HepG2 (cell line): ENCODE measurements around the gene ATXN7L3B. TPM values are rescaled to one million over a fixed set of nuclear protein-coding genes. Genes with fewer than 3 reads are reported as not detected.

ENCODE experiments used
- ATAC-seq: fragments of 200-7000 bp; cut with Tn5 transposase; 3 replicates; pipeline ENCODE4 v1.9.1; 2020; ENCODE audit warnings: mild to moderate bottlenecking, moderate library complexity
- BruUV-seq: library from RNA; stranded (reverse); fragments of 400-500 nt; replicated peaks from 2 replicates; lab custom pipeline; 2021; lab: Mats Ljungman, UMichigan
- CTCF ChIA-PET: fragments of 300-600 bp; formaldehyde crosslinking; extraction: SDS; loops from one replicate; lab custom pipeline; 2021; ENCODE audit warnings: low total read pairs, inconsistent platforms, low intra/inter-chr PET ratio; lab: Yijun Ruan, JAX
- POLR2A ChIA-PET: fragments of 350-600 bp; sonication (Branson Sonifier 250); formaldehyde crosslinking; loops from one replicate; lab custom pipeline; 2020; ENCODE audit warnings: antibody characterized with exemption, inconsistent platforms; lab: Yijun Ruan, JAX
- DNase-seq: peaks from one replicate; pipeline ENCODE4 v3.0.0-alpha.2; 2015; ENCODE audit warnings: low spot score
- FAIRE-seq: peaks from 3 replicates; lab custom pipeline; 2011; peaks lifted over from hg19 to GRCh38; lab: Jason Lieb, UNC
- H2AFZ ChIP-seq: one replicate; pipeline ENCODE4 v1.6.1; 2011; ENCODE audit warnings: low read length, inconsistent platforms
- H3K27ac ChIP-seq: fragments of 300-600 bp; 3 replicates; pipeline ENCODE4 v1.8.0; 2011; ENCODE audit warnings: mixed run types, mild to moderate bottlenecking, mixed read lengths, low read length, inconsistent platforms; ENCODE audit not compliant: insufficient read depth; ENCODE audit errors: extremely low read length
- H3K27me3 ChIP-seq, 2 experiments: fragments of 200-600 bp in 1 of 2; 2 replicates in 1 of 2; 3 replicates in 1 of 2; pipeline versions ENCODE4 v1.6.0 to v1.8.0; 2011; ENCODE audit warnings: low read length in 2 of 2, mild to moderate bottlenecking in 2 of 2, moderate library complexity in 2 of 2, inconsistent platforms in 1 of 2; ENCODE audit not compliant: insufficient read depth in 2 of 2, control insufficient read depth in 1 of 2
- H3K36me3 ChIP-seq, 2 experiments: fragments of 200-600 bp in 1 of 2; replicated peaks in 1 of 2; 2 replicates in 1 of 2; 3 replicates in 1 of 2; pipeline versions ENCODE4 v1.5.1 to v1.8.0; 2011; ENCODE audit warnings: low read length in 2 of 2, inconsistent platforms in 1 of 2; ENCODE audit not compliant: insufficient read depth in 2 of 2, control insufficient read depth in 1 of 2
- H3K4me1 ChIP-seq: 2 replicates; pipeline ENCODE4 v1.5.1; 2012; ENCODE audit warnings: low read length, inconsistent platforms; ENCODE audit not compliant: insufficient read depth
- H3K4me2 ChIP-seq: 2 replicates; pipeline ENCODE4 v1.6.0; 2011; ENCODE audit warnings: low read depth, low read length, inconsistent platforms
- H3K4me3 ChIP-seq, 3 experiments: fragments of 200-600 bp in 1 of 3; sonication (generic), shearing (Covaris generic) in 1 of 3; replicated peaks in 1 of 3; 2 replicates each; pipeline ENCODE4 v1.5.1; 2011 to 2016; ENCODE audit warnings: low read length in 3 of 3, inconsistent platforms in 2 of 3, low read depth in 2 of 3, mild to moderate bottlenecking in 2 of 3, control low read depth in 1 of 3, mixed read lengths in 1 of 3; ENCODE audit not compliant: insufficient read depth in 1 of 3
- H3K79me2 ChIP-seq: one replicate; pipeline ENCODE4 v1.6.1; 2011; ENCODE audit warnings: low read length, inconsistent platforms; ENCODE audit not compliant: insufficient read depth
- H3K9ac ChIP-seq: 2 replicates; pipeline ENCODE4 v1.6.0; 2011; ENCODE audit warnings: mild to moderate bottlenecking, low read depth, low read length, inconsistent platforms; ENCODE audit not compliant: insufficient read depth
- H3K9me3 ChIP-seq: 2 replicates; pipeline ENCODE4 v1.5.1; 2012; ENCODE audit warnings: mild to moderate bottlenecking, low read length
- H4K20me1 ChIP-seq: 2 replicates; pipeline ENCODE4 v1.6.0; 2011; ENCODE audit warnings: inconsistent platforms, mild to moderate bottlenecking, low read length, moderate library complexity; ENCODE audit not compliant: insufficient read depth
- ADNP ChIP-seq: sonication (generic); formaldehyde crosslinking; IDR thresholded peaks from 2 replicates; pipeline ENCODE4 v1.4.0; 2020; ENCODE audit warnings: missing genetic modification reagents
- MAFG ChIP-seq: sonication (generic); formaldehyde crosslinking; IDR thresholded peaks from 2 replicates; pipeline ENCODE4 v1.5.1; 2020; ENCODE audit warnings: mild to moderate bottlenecking, missing genetic modification reagents
- NR3C1 ChIP-seq: sonication (generic); formaldehyde crosslinking; IDR thresholded peaks from 2 replicates; pipeline ENCODE4 v1.4.0; 2020; ENCODE audit warnings: missing genetic modification reagents
- RBAK ChIP-seq: sonication (generic); formaldehyde crosslinking; IDR thresholded peaks from 2 replicates; pipeline ENCODE4 v1.5.1; 2020; ENCODE audit warnings: mild to moderate bottlenecking, missing genetic modification reagents
- RXRA ChIP-seq: sonication (generic); formaldehyde crosslinking; IDR thresholded peaks from 2 replicates; pipeline ENCODE4 v1.5.1; 2020; ENCODE audit warnings: missing genetic modification reagents
- SAP130 ChIP-seq: IDR thresholded peaks from 2 replicates; pipeline ENCODE4 v1.6.1; 2016; ENCODE audit warnings: low read depth
- ZFP36 ChIP-seq: fragments of 150-350 bp; IDR thresholded peaks from 2 replicates; pipeline ENCODE4 v1.6.1; 2018; ENCODE audit warnings: borderline replicate concordance, low read length, low read depth; ENCODE audit not compliant: partially characterized antibody
- ZNF260 ChIP-seq: sonication (generic); formaldehyde crosslinking; IDR thresholded peaks from 2 replicates; pipeline ENCODE4 v1.4.0; 2020; ENCODE audit warnings: missing genetic modification reagents, low read depth, mild to moderate bottlenecking, borderline replicate concordance
- ZNF772 ChIP-seq: sonication (generic); formaldehyde crosslinking; IDR thresholded peaks from 2 replicates; pipeline ENCODE4 v1.5.0; 2020; ENCODE audit warnings: mild to moderate bottlenecking, missing genetic modification reagents
- ZNF792 ChIP-seq: IDR thresholded peaks from 2 replicates; pipeline ENCODE4 v1.6.1; 2016
- WGBS: methylation state at CpG from one replicate; pipeline ENCODE4 v1.1.6; 2017; ENCODE audit warnings: low lambda C conversion rate; 5-methylcytosine and 5-hydroxymethylcytosine counted together
- in situ Hi-C: cut with HindIII; loops from 2 replicates; pipeline ENCODE4 v1.10.0; 2017; ENCODE audit warnings: low pct_unique_long_range_greater_than_20kb; ENCODE audit not compliant: extremely low pct_ligation_motif_present
- intact Hi-C: fragments of 100-400 bp; cut with micrococcal nuclease; formaldehyde crosslinking; loops from one replicate; pipeline ENCODE4 v1.10.0; 2022; ENCODE audit not compliant: unreplicated experiment
- polyA plus RNA-seq, 8 experiments: library from polyadenylated mRNA; depleted of rRNA in 3 of 8; stranded (reverse) in 7 of 8; unstranded in 1 of 8; fragments of >200 nt; fragmentation: Illumina TruSeq in 4 of 8; extraction: Trizol in 4 of 8; gene quantifications; 2 replicates each; pipeline versions ENCODE4 v1.2.1 to v1.2.3, GENCODE V29; 2011 to 2016; ENCODE audit warnings: low read depth in 4 of 8, missing spikeins in 1 of 8, mixed read lengths in 1 of 8; ENCODE audit not compliant: insufficient read depth in 1 of 8
- total RNA-seq, 5 experiments: library from RNA; depleted of rRNA; stranded (reverse); fragments of >200 nt; fragmentation: Illumina TruSeq; extraction: Trizol; gene quantifications; 2 replicates each; pipeline ENCODE4 v1.2.3, GENCODE V29; 2016; ENCODE audit warnings: low read depth in 1 of 5
- TF ChIP-seq, protein P1 (sequence below): sonication (generic); formaldehyde crosslinking; IDR thresholded peaks from 2 replicates; pipeline ENCODE4 v1.5.1; 2020; ENCODE audit warnings: mild to moderate bottlenecking, missing genetic modification reagents, borderline replicate concordance
- TF ChIP-seq, protein P2 (sequence below): IDR thresholded peaks from 2 replicates; pipeline ENCODE4 v1.6.1; 2018; ENCODE audit warnings: missing genetic modification reagents
- TF ChIP-seq, protein P3 (sequence below), 2 experiments: sonication (generic) in 1 of 2; formaldehyde crosslinking in 1 of 2; IDR thresholded peaks; 2 replicates each; pipeline versions ENCODE4 v1.4.0 to v1.6.1; 2016 to 2020; ENCODE audit warnings: borderline replicate concordance in 1 of 2, low read depth in 1 of 2, mild to moderate bottlenecking in 1 of 2, missing genetic modification reagents in 1 of 2

The ATXN7L3B gene
- total and polyA plus RNA-seq, 2 of the 13 experiments (the other 11 are each of a cell fraction or from before 2014, with no cell fraction given): 20.1 to 23.8 TPM

DNA sequence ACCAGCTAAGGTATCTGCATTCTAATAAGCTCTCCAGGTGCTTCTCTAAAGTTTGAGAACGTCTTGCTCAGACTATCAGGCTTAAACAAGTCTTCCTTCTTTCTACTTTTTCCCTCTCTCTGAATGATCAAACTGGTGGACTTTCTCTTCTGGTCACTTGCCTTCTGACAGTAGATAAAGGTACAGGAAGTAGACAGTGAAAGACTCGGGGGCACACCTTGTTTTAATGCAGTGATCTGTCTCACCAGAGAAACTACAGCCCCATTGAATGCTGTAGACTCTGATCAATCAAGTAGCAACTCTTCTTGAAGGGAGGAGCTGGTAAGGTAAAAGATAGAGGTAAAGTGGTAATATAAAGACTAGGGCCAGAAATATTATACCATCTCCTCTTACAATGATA, 48.1 kb upstream of the ATXN7L3B start:
- H3K4me1 ChIP-seq: no peaks in the 10 kb centered on the region
- no peaks in the 10 kb centered on the region for H3K36me3 ChIP-seq
- H3K9ac ChIP-seq: no peak overlapping the region
- in situ Hi-C loops (no loop called here), intact Hi-C loops (no loop called here)
- FAIRE-seq (no peak), DNase-seq (no peak), ATAC-seq (no peak)
- H3K4me3 ChIP-seq: no peak overlapping the region
- BruUV-seq: no TSS peak
- H2AFZ ChIP-seq: no peak overlapping the region
- H3K9me3 ChIP-seq: no peaks in the 10 kb centered on the region
- H3K79me2 ChIP-seq: no peaks in the 10 kb centered on the region
- 7% methylated on average over 2 of the region's 2 CpGs for WGBS
- no peak overlapping the region for H3K27ac ChIP-seq
- no peaks in the 10 kb centered on the region for H4K20me1 ChIP-seq
- CTCF ChIA-PET: no interaction called here
- H3K4me2 ChIP-seq: no peak overlapping the region
- POLR2A ChIA-PET: no interaction called here
- no peaks in the 10 kb centered on the region; a peak in 1 of 5 replicates for H3K27me3 ChIP-seq
- TF ChIP-seq, protein P1, sequence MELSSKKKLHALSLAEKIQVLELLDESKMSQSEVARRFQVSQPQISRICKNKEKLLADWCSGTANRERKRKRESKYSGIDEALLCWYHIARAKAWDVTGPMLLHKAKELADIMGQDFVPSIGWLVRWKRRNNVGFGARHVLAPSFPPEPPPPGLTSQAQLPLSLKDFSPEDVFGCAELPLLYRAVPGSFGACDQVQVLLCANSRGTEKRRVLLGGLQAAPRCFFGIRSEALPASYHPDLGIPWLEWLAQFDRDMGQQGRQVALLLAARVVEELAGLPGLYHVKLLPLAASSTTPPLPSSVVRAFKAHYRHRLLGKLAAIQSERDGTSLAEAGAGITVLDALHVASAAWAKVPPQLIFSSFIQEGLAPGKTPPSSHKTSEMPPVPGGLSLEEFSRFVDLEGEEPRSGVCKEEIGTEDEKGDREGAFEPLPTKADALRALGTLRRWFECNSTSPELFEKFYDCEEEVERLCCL (CRISPR knock-in tag): no peak
- no peak for TF ChIP-seq ZNF772
- TF ChIP-seq MAFG (CRISPR knock-in tag): no peak
- no peak for TF ChIP-seq ZFP36
- no peak for TF ChIP-seq NR3C1
- no peak for TF ChIP-seq RXRA (CRISPR knock-in tag)
- TF ChIP-seq, protein P2, sequence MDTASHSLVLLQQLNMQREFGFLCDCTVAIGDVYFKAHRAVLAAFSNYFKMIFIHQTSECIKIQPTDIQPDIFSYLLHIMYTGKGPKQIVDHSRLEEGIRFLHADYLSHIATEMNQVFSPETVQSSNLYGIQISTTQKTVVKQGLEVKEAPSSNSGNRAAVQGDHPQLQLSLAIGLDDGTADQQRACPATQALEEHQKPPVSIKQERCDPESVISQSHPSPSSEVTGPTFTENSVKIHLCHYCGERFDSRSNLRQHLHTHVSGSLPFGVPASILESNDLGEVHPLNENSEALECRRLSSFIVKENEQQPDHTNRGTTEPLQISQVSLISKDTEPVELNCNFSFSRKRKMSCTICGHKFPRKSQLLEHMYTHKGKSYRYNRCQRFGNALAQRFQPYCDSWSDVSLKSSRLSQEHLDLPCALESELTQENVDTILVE (CRISPR knock-in tag): no peak
- no peak for TF ChIP-seq ZNF260
- TF ChIP-seq, protein P3, sequence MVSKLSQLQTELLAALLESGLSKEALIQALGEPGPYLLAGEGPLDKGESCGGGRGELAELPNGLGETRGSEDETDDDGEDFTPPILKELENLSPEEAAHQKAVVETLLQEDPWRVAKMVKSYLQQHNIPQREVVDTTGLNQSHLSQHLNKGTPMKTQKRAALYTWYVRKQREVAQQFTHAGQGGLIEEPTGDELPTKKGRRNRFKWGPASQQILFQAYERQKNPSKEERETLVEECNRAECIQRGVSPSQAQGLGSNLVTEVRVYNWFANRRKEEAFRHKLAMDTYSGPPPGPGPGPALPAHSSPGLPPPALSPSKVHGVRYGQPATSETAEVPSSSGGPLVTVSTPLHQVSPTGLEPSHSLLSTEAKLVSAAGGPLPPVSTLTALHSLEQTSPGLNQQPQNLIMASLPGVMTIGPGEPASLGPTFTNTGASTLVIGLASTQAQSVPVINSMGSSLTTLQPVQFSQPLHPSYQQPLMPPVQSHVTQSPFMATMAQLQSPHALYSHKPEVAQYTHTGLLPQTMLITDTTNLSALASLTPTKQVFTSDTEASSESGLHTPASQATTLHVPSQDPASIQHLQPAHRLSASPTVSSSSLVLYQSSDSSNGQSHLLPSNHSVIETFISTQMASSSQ (IDR thresholded peaks at IDR 0.05; ENCODE audit: low read depth): no peak
- TF ChIP-seq, protein P3 (CRISPR knock-in tag; IDR thresholded peaks at IDR 0.05; ENCODE audit: borderline replicate concordance): no peak
- no peak for TF ChIP-seq ZNF792 (CRISPR knock-in tag)
- no peak for TF ChIP-seq SAP130 (CRISPR knock-in tag)
- TF ChIP-seq ADNP (CRISPR knock-in tag): no peak
- TF ChIP-seq RBAK (CRISPR knock-in tag): no peak
